ENCODE measurements around the gene NELFCD.
A peak's percentile ranks its signal among the peaks of the same experiment; 100 is the strongest.

The NELFCD gene

GRCh38 chr20:58994390-58995159 lies 13.5 kb downstream of the NELFCD start:
- no peak for DNase-seq (ENCODE audit: low spot score)

- DNase-seq (ENCODE audit: low spot score) = peak; percentile 44
Observed at GRCh38 chr20:58995461-58996225, 14.6 kb downstream of the NELFCD start.

GRCh38 chr20:58996226-58996611 lies 15.2 kb downstream of the NELFCD start:
- no peak for DNase-seq (ENCODE audit: low spot score)

- DNase-seq (ENCODE audit: low spot score) = no peak
Observed at GRCh38 chr20:58997141-58997770, 16.2 kb downstream of the NELFCD start.

GRCh38 chr20:58998656-58999055 lies 17.6 kb downstream of the NELFCD start:
- no peak for DNase-seq (ENCODE audit: low spot score)

- DNase-seq (ENCODE audit: low spot score) = no peak
Observed at GRCh38 chr20:59000326-59000725, 19.3 kb downstream of the NELFCD start.

- DNase-seq (ENCODE audit: low spot score) = no peak
Observed at GRCh38 chr20:59001068-59001448, 20.0 kb downstream of the NELFCD start.

GRCh38 chr20:59001449-59002171 lies 20.6 kb downstream of the NELFCD start:
- no peak for DNase-seq (ENCODE audit: low spot score)

- DNase-seq (ENCODE audit: low spot score) = no peak
Observed at GRCh38 chr20:59002388-59002787, 21.3 kb downstream of the NELFCD start.

GRCh38 chr20:59002874-59003399 lies 21.9 kb downstream of the NELFCD start:
- no peak for DNase-seq (ENCODE audit: low spot score)

GRCh38 chr20:59003836-59004492 lies 22.9 kb downstream of the NELFCD start:
- DNase-seq (ENCODE audit: low spot score) = no peak

- DNase-seq (ENCODE audit: low spot score) = no peak
Observed at GRCh38 chr20:59004493-59004762, 23.4 kb downstream of the NELFCD start.

GRCh38 chr20:59004763-59005522 lies 23.9 kb downstream of the NELFCD start:
- DNase-seq (ENCODE audit: low spot score) = peak; percentile 58

GRCh38 chr20:59005523-59006166 lies 24.6 kb downstream of the NELFCD start:
- no peak for DNase-seq (ENCODE audit: low spot score)

- no peak for DNase-seq (ENCODE audit: low spot score)
Observed at GRCh38 chr20:59006167-59006863, 25.3 kb downstream of the NELFCD start.

- peak; percentile 56 for DNase-seq (ENCODE audit: low spot score)
Observed at GRCh38 chr20:59006864-59007664, 26.0 kb downstream of the NELFCD start, which contains the start of gene CTSZ. Gene CTSZ (minus strand): TSS chr20:59007254. CDS start chr20:59007128, 126 bp downstream.

GRCh38 chr20:59007665-59008511 lies 26.8 kb downstream of the NELFCD start:
- no peak for DNase-seq (ENCODE audit: low spot score)

All from SW480 (cell line).